ENCODE results near the gene GJA5.

GJA5 gene

DNA sequence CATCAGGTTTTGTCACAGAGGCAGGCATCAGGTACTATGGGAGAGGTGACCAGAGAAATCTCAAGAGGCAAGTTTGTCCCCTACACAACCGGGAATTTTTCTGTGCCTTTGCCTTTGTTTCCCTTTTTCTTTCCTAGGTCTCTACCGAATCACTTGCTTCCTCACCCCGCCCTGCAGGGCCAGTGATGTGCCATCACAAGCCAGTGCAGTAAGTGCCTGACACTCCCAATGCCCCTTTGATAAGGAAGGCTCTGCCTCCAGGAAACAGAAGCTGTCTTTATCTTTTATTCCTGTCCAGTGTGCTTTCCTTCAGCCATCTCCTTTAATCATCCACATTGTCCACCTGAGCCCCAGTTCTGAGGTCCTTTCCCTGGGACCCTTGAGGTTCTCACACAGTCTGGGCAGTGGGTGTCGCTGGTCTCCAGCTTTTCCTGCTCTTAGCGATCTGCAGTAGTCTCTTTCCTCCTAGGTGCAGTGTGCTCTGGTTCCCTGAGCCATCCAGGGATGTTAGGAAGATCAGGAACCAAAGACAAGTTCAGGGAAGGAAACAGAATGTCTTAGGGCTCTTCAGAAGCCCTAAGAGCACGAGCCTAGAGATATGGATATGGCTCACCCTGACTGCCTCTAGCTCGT lies 36.6 kb downstream of the GJA5 start:
- peak; percentile 41 for DNase-seq

DNA sequence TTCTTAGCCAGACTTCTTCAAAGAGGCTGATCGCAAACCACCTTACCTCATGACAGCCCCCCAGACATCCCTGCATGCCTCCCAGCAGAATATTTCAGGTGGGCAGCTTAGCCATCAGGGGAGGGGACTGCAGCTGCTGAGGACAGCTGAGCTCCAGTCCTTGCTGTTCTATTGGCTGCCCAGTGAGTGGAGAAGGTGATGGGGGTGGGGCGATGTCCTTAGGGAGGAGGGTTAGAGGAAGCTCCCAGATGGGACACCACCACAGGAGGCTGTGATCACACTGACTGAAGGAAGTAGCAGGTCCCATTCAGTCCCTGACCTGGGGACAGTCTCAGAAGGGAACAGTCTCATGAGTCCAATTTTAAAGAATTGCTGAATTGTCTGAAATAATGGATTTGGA lies 38.3 kb downstream of the GJA5 start:
- no peak for DNase-seq

DNA sequence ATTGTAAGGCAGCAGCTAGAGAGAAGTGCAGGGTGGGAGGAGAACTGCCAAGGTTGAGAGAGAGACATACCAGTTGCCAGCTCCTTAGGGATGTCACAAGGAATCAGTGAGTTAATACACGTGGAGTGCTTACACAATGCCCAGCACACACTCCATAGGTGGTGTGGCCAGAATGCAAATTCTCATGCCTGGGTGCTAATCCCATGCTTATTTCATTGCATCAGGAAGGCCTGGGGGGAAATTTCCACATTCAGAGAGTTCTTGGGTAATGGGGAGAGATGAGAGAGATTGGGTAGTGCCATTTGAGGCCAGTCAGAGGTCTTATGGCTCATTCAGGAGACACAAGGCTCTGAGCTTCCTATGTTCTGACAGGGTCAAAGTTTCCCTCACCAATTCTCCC lies 38.7 kb downstream of the GJA5 start:
- no peak for DNase-seq

DNA sequence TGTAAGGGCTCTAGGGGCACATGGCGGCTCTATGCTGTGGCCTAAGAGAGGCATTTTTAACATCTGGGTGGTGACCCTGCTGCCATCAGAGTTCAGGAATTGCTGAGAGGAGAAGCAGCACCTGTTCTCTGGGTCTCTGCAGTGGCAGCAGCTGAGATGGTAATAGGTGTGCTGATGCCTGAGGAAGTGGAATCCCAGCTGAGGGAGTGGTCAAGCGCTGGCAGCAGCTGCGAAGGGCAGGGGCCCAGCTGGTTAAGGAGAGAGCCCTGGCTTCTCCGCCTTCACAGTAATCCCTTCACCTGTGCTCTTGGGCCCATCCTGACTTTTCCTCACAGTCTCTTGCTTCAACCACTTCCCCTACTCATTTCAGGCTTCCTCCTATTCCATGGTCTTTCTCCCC lies 39.8 kb downstream of the GJA5 start:
- no peak for DNase-seq

DNA sequence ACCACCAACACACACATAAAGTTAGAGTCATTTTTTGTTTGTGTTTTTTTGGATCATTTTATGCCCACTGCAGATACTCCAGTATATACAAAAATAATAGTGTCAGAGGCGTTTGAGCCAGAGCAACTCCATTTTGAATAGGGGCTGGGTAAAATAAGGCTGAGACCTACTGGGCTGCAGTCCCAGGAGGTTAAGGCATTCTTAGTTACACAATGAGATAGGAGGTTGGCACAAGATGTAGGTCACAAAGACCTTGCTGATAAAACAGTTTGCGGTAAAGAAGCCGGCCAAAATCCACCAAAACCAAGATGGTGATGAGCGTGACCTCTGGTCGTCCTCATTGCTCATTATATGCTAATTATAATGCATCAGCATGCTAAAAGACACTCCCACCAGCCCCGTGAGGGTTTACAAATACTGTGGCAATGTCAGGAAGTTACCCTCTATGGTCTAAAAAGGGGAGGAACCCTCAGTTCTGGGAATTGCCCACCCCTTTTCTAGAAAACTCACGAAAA lies 40.6 kb downstream of the GJA5 start:
- DNase-seq, result no peak

DNA sequence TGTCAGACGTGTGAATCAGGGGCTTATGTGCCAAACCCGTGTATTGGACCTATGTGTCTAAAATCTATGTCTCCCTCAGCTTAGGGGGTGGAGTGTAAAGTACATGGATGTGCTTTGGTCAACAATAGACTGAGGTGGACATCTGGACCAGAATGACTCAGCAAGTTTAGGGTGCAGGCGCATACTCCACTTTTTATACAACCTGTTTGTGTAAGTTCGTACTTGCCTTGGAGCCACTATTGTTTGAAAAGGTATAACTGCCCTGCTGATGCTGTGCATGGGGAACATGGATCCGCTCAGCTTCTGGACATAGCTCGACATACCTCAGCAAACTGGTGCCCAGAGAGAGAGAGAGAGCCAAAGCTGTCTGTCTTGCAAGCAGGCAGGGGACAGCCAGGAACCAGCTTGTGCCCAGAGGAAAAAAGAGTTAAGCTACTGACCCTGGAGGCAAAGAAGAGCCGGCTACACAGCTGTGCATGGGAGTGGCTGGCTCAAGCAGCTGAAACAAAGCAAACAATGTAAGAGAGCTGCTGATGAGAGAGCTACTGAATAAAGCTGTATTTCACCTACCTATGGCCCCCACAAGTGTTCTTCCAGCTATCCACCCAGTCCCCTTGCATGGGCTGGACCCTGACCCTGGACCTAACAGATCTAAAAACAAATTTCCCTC lies 41.2 kb downstream of the GJA5 start:
- DNase-seq, result no peak

DNA sequence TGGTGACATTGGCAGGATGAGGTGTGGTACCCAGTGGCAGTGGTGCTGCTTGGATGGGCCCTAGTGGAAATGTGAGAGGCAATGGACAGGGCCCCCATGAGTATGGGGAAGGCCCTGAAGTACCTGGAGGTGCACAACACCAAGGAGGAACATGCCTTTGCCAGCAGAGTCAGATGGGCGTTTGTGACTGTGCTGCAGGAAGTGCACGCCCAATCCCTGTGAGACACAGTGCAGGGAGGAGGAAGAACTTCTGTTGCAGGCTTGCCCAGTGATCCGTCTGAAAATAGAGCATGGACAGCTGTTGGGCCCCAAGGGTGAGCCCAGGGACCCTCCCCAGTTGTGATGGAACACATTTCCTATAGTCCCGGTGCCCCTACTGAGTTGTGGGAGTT lies 42.7 kb downstream of the GJA5 start:
- DNase-seq, result no peak

DNA sequence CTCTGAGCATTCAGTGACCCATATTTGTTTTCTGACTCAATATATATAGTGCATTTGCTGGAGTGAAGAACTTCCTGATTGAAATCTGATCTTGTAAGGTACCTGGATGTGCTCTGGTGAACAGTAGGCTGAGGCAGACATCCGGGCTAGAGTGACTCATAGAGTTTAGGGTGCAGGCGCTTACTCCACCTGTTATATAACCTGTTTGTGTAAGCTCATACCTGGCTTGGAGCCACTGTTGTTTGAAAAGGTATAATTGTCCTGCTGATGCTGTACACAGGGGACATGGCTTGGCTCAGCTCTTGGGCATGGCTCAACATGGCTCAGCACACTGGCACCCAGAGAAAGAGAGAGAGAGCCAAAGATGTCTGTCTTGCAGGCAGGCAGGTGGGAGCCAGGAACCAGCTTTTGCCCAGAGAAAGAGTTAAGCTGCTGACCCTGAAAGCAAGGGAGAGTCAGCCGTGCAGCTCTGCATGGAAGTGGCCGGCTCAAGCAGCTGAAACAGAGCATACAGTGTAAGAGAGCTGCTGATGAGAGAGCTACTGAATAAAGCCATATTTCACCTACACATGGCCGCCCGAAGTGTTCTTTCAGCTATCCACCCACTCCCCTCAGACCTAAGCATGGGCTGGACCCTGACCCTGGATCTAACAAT lies 43.2 kb downstream of the GJA5 start:
- peak; percentile 44 for DNase-seq

DNA sequence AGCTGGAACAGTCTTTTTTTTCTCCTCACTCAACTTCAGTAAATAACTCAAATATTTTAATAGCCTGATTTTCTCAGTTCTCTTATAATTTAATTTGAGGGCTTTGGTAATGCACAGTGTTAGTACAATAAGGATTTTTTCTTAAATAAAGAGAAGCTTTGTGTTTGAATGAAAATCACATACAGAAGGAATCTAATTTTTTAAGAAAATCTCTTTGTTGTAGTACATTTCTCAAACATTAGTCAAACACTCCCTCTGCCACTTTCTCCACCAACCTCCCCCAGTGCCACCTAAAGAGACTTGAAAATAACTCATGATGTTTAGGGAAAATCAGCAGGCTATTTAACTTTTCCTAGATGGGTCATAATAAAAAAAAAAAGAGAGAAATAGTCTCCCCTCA lies 47.8 kb downstream of the GJA5 start:
- DNase-seq, result no peak

All from CD4-positive, alpha-beta T cell treated with Interleukin-17A for 1 hour (primary cell).